ENCODE data around the gene PLEKHM2.

Gene PLEKHM2

DNA sequence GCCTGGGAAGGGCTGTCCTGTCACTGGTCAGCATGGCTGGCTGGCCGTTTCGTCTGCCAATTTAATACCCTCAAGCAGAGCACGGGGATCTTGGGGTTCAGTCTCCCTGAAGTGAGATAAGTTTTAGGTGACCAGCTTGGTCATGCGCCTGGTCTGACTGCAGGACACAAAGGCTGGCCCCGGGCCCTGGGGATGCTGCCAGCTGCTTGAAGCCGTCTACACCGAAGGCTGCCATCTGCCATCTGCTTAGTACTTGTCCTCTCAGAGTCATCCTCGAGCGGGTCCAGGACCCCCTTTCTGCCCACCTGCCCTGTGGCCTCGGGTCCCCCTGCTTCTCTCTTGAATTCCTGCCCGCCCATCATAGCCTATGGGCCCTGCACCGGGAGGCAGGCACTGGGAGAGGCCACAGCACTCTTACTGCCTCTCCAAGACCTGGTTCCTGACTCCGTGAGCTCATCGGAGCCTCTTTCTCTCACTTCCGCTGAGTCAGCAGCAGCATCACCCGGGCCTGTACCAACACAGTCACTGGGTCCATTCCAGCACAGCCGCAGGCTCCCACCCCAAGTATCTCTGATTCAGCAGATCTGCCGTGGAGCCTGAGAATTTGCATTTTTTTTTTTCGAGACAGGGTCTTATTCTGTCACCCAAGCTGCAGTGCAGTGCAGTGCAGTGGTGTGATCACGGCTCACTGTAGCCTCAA lies 81.5 kb downstream of the PLEKHM2 start:
- Histone ChIP-seq H2AFZ (ENCODE audit: low read length) (no peak overlapping the region), H3K9ac (ENCODE audit: low read length) (no peak overlapping the region), H3F3A (ENCODE audit: insufficient read depth, low read length) (no peaks in the 10 kb centered on the region), H3K79me2 (ENCODE audit: low read length) (no peaks in the 10 kb centered on the region), H3K4me1 (ENCODE audit: low read length) (no peaks in the 10 kb centered on the region), H3K4me2 (ENCODE audit: low read depth, low read length) (no peak overlapping the region), H3K9me2 (replicated peaks; ENCODE audit: insufficient read depth, low read length) (no peaks in the 10 kb centered on the region), H3K27ac (ENCODE audit: low read length) (no peak overlapping the region), H3K4me3 (ENCODE audit: low read length) (no peak overlapping the region), H4K20me1 (ENCODE audit: insufficient read depth, low read length) (no peaks in the 10 kb centered on the region), H3K9me3 (replicated peaks; ENCODE audit: insufficient read depth, low read length) (no peaks in the 10 kb centered on the region), H3K27me3 (replicated peaks; ENCODE audit: insufficient read depth, low read length) (peaks cover 14% of the 10 kb centered on the region), H3K36me3 (replicated peaks; ENCODE audit: insufficient read depth, low read length) (no peaks in the 10 kb centered on the region)
- DNase-seq = peak; percentile 45
- TF ChIP-seq, protein P1, sequence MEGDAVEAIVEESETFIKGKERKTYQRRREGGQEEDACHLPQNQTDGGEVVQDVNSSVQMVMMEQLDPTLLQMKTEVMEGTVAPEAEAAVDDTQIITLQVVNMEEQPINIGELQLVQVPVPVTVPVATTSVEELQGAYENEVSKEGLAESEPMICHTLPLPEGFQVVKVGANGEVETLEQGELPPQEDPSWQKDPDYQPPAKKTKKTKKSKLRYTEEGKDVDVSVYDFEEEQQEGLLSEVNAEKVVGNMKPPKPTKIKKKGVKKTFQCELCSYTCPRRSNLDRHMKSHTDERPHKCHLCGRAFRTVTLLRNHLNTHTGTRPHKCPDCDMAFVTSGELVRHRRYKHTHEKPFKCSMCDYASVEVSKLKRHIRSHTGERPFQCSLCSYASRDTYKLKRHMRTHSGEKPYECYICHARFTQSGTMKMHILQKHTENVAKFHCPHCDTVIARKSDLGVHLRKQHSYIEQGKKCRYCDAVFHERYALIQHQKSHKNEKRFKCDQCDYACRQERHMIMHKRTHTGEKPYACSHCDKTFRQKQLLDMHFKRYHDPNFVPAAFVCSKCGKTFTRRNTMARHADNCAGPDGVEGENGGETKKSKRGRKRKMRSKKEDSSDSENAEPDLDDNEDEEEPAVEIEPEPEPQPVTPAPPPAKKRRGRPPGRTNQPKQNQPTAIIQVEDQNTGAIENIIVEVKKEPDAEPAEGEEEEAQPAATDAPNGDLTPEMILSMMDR (IDR thresholded peaks at IDR 0.05; ENCODE audit: low read length) = no peak
- TF ChIP-seq EZH2 (optimal IDR thresholded peaks at IDR 0.05; ENCODE audit: low read depth, low read length) (no peak), EZH2phosphoT487 (IDR thresholded peaks at IDR 0.05; ENCODE audit: low read length) (no peak)

DNA sequence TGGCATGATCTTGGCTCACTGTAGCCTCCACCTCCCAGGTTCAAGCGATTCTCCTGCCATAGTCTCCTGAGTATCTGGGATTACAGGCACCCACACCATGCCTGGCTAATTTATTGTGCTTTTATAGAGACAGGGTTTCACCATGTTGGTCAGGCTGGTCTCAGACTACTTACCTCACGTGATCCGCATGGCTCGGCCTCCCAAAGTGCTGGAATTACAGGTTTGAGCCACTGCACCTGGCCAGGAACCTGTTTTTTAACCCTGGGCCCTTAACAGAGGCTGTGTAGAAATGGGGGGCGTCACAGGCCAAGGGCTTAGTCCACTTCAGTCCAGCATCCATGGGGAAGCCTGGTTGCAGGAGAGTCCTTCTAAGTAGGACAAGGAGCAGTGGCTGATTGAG lies 83.8 kb downstream of the PLEKHM2 start:
- no peaks in the 10 kb centered on the region for H4K20me1 ChIP-seq (ENCODE audit: insufficient read depth, low read length)
- H3K36me3 ChIP-seq (replicated peaks; ENCODE audit: insufficient read depth, low read length) = no peaks in the 10 kb centered on the region
- no peak overlapping the region for H3K4me3 ChIP-seq (ENCODE audit: low read length)
- no peaks in the 10 kb centered on the region for H3K79me2 ChIP-seq (ENCODE audit: low read length)
- H3K9me2 ChIP-seq (replicated peaks; ENCODE audit: insufficient read depth, low read length) = no peaks in the 10 kb centered on the region
- no peak overlapping the region for H3K9ac ChIP-seq (ENCODE audit: low read length)
- no peak for TF ChIP-seq EZH2 (optimal IDR thresholded peaks at IDR 0.05; ENCODE audit: low read depth, low read length)
- TF ChIP-seq, protein P1 (IDR thresholded peaks at IDR 0.05; ENCODE audit: low read length) = no peak
- TF ChIP-seq EZH2phosphoT487 (IDR thresholded peaks at IDR 0.05; ENCODE audit: low read length) = no peak
- no peak for DNase-seq
- no peak overlapping the region for H3K27ac ChIP-seq (ENCODE audit: low read length)
- H3F3A ChIP-seq (ENCODE audit: insufficient read depth, low read length) = no peaks in the 10 kb centered on the region
- no peaks in the 10 kb centered on the region for H3K27me3 ChIP-seq (replicated peaks; ENCODE audit: insufficient read depth, low read length)
- H2AFZ ChIP-seq (ENCODE audit: low read length) = no peak overlapping the region
- H3K9me3 ChIP-seq (replicated peaks; ENCODE audit: insufficient read depth, low read length) = no peaks in the 10 kb centered on the region
- H3K4me2 ChIP-seq (ENCODE audit: low read depth, low read length) = no peak overlapping the region
- no peaks in the 10 kb centered on the region for H3K4me1 ChIP-seq (ENCODE audit: low read length)

DNA sequence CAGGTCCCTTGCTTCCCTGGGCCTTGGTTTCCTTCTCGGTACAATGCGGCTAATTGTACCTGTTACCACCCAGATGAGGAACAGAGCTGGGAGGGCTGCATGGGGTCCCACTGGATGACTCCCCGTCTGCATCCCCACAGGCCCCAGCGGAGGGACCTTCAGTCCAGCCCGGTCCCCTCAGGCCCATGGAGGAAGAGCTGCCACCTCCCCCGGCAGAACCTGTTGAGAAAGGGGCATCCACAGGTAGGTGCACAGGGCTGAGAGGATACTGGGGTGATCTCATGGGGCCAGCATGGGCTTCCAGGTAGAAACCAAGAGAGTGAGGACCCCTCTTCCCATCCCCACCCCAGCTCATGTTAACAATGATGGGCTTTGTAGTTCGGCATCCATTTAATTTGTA lies 84.3 kb downstream of the PLEKHM2 start:
- Histone ChIP-seq H3K9me3 (replicated peaks; ENCODE audit: insufficient read depth, low read length) (no peaks in the 10 kb centered on the region), H3K9me2 (replicated peaks; ENCODE audit: insufficient read depth, low read length) (no peaks in the 10 kb centered on the region), H3K9ac (ENCODE audit: low read length) (no peak overlapping the region), H3K4me2 (ENCODE audit: low read depth, low read length) (no peak overlapping the region), H3K4me1 (ENCODE audit: low read length) (no peaks in the 10 kb centered on the region), H3K27ac (ENCODE audit: low read length) (no peak overlapping the region), H2AFZ (ENCODE audit: low read length) (no peak overlapping the region), H3F3A (ENCODE audit: insufficient read depth, low read length) (no peaks in the 10 kb centered on the region), H3K79me2 (ENCODE audit: low read length) (no peaks in the 10 kb centered on the region), H4K20me1 (ENCODE audit: insufficient read depth, low read length) (no peaks in the 10 kb centered on the region), H3K4me3 (ENCODE audit: low read length) (no peak overlapping the region), H3K36me3 (replicated peaks; ENCODE audit: insufficient read depth, low read length) (no peaks in the 10 kb centered on the region), H3K27me3 (replicated peaks; ENCODE audit: insufficient read depth, low read length) (no peaks in the 10 kb centered on the region)
- TF ChIP-seq EZH2phosphoT487 (IDR thresholded peaks at IDR 0.05; ENCODE audit: low read length) = no peak
- TF ChIP-seq, protein P1 (IDR thresholded peaks at IDR 0.05; ENCODE audit: low read length) = no peak
- TF ChIP-seq EZH2 (optimal IDR thresholded peaks at IDR 0.05; ENCODE audit: low read depth, low read length) = no peak
- no peak for DNase-seq

Measured in MM.1S (cell line).